CD4-positive, CD25-positive, alpha-beta regulatory T cell (primary cell): ENCODE measurements around the gene BAZ2B. TPM values are rescaled to one million over a fixed set of nuclear protein-coding genes. Genes with fewer than 3 reads are reported as not detected.

Experiments used
- ATAC-seq, 2 donors: fragments of 150-1000 bp; cut with Tn5 transposase; one replicate each; pipeline ENCODE4 v1.10.0; 2021; ENCODE audit warnings: low read depth in 2 of 2, moderate number of reproducible peaks in 2 of 2, moderate library complexity in 1 of 2
- DNase-seq, 3 donors: peaks; one replicate each; pipeline versions ENCODE4 v3.0.0 to v3.0.0-alpha.2; 2012 to 2022; ENCODE audit warnings: mixed read lengths in 1 of 3
- H3K27ac ChIP-seq: one replicate; pipeline ENCODE4 v1.7.0; 2013; ENCODE audit warnings: mild to moderate bottlenecking, low read length; ENCODE audit not compliant: insufficient read depth, poor library complexity, severe bottlenecking
- H3K27me3 ChIP-seq: one replicate; pipeline ENCODE4 v1.7.0; 2013; ENCODE audit warnings: low read length; ENCODE audit not compliant: control insufficient read depth, insufficient read depth
- H3K36me3 ChIP-seq: one replicate; pipeline ENCODE4 v1.7.0; 2013; ENCODE audit warnings: mild to moderate bottlenecking, low read length, moderate library complexity; ENCODE audit not compliant: control insufficient read depth, insufficient read depth
- H3K4me1 ChIP-seq: 2 replicates; pipeline ENCODE4 v1.7.0; 2013; ENCODE audit warnings: mild to moderate bottlenecking, low read length; ENCODE audit not compliant: insufficient read depth, control insufficient read depth, poor library complexity, severe bottlenecking
- H3K4me3 ChIP-seq: one replicate; pipeline ENCODE4 v1.7.0; 2013; ENCODE audit warnings: low read depth, mild to moderate bottlenecking, low read length, moderate library complexity
- H3K9me3 ChIP-seq, 2 experiments: 1 replicate in 1 of 2; 2 replicates in 1 of 2; pipeline ENCODE4 v1.7.0; 2013; ENCODE audit warnings: low read length in 2 of 2, mild to moderate bottlenecking in 1 of 2, moderate library complexity in 1 of 2; ENCODE audit not compliant: control insufficient read depth in 2 of 2
- H3K27ac Mint-ChIP-seq, 3 donors: one replicate each; pipeline ENCODE4 v1.8.0; 2020 to 2022; ENCODE audit warnings: mild to moderate bottlenecking in 3 of 3, mixed read lengths in 3 of 3, moderate library complexity in 2 of 3
- H3K27me3 Mint-ChIP-seq: one replicate; pipeline ENCODE4 v1.8.0; 2022; ENCODE audit warnings: mild to moderate bottlenecking, mixed read lengths
- H3K36me3 Mint-ChIP-seq: one replicate; pipeline ENCODE4 v1.8.0; 2020; ENCODE audit warnings: mixed read lengths
- H3K4me1 Mint-ChIP-seq, 4 donors: one replicate each; pipeline ENCODE4 v1.8.0; 2020 to 2022; ENCODE audit warnings: mixed read lengths in 4 of 4, mild to moderate bottlenecking in 1 of 4
- H3K4me3 Mint-ChIP-seq, 4 donors: one replicate each; pipeline ENCODE4 v1.8.0; 2020 to 2022; ENCODE audit warnings: mild to moderate bottlenecking in 4 of 4, mixed read lengths in 4 of 4, moderate library complexity in 3 of 4
- H3K9me3 Mint-ChIP-seq, 7 donors: one replicate each; pipeline ENCODE4 v1.8.0; 2020 to 2022; ENCODE audit warnings: mixed read lengths in 7 of 7, mild to moderate bottlenecking in 3 of 7, moderate library complexity in 2 of 7
- polyA plus RNA-seq, 4 donors: library from polyadenylated mRNA; unstranded; fragments of 300-500 nt; fragmentation: Illumina TruSeq; gene quantifications; one replicate each; pipeline ENCODE4 v1.2.3, GENCODE V29; 2021
- total RNA-seq: library from RNA; stranded (reverse); gene quantifications from one replicate; pipeline ENCODE4 v1.2.3, GENCODE V29; 2022

Gene BAZ2B
- total and polyA plus RNA-seq, 5 donors from 2014 or later, result 7.8 to 39.6 (median 9.6) TPM

DNA sequence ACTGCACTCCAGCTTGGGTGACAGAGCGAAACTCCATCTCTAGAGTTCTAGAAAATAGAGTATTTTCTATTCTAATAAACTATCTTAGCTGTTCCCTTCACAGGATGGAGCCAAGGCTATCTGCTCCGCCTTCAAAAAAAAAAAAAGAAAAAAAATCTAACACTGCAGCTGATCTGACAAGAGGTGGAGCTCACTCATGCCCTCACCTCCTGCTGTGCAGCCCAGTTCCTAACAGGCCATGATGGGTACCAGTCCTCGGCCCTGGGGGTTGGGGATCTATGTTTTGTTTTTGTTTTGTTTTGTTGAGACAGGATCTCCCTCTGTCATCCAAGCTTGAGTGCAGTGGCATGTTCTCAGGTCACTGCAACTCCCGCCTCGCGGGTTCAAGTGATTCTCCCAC, 332.8 kb downstream of the BAZ2B start:
- Histone ChIP-seq H3K36me3 (no peaks in the 10 kb centered on the region), H3K4me3 (no peak overlapping the region), H3K9me3 (no peaks in the 10 kb centered on the region), H3K27ac (no peak overlapping the region), H3K4me1 (peaks cover 8% of the 10 kb centered on the region), H3K27me3 (no peaks in the 10 kb centered on the region)
- ATAC-seq (no peak), DNase-seq (no peak)
- no peak overlapping the region for H3K27ac Mint-ChIP-seq
- H3K4me3 Mint-ChIP-seq, result peak overlapping the region in 1 of 4 donors; percentile 47
- H3K9me3 Mint-ChIP-seq, result peaks cover 0 to 2% (median 0%) of the 10 kb centered on the region in 7 donors
- peaks cover 4% of the 10 kb centered on the region for H3K27me3 Mint-ChIP-seq
- peaks cover 7% of the 10 kb centered on the region for H3K36me3 Mint-ChIP-seq
- peaks cover 6 to 25% (median 15%) of the 10 kb centered on the region in 4 donors for H3K4me1 Mint-ChIP-seq

DNA sequence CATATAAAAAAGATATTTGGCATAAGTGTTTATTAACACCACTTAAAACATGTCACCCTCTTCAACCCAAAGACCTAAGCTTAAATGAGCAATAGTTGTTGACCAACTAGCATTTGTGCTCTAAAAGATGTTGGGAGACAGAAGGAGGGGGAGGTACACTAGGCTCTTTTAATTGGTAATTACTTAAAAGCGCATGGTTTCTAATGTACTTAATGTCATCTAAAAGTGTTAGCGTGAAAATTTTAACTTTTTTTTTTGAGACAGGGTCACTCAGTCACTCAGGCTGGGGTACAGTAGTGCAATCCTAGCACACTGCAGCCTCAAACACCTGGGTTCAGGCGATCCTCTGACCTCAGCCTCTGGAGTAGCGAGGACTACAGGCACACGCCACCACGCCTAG, 335.3 kb downstream of the BAZ2B start:
- Histone ChIP-seq H3K9me3 (no peaks in the 10 kb centered on the region), H3K27me3 (no peaks in the 10 kb centered on the region), H3K36me3 (no peaks in the 10 kb centered on the region), H3K27ac (no peak overlapping the region), H3K4me1 (peaks cover 4% of the 10 kb centered on the region), H3K4me3 (no peak overlapping the region)
- H3K4me3 Mint-ChIP-seq, result peak overlapping the region in 1 of 4 donors; percentile 35
- ATAC-seq (no peak), DNase-seq (no peak)
- H3K27ac Mint-ChIP-seq, result no peak overlapping the region
- H3K36me3 Mint-ChIP-seq, result peaks cover 7% of the 10 kb centered on the region
- H3K9me3 Mint-ChIP-seq, result peaks cover 0 to 2% (median 0%) of the 10 kb centered on the region in 7 donors
- H3K27me3 Mint-ChIP-seq, result no peaks in the 10 kb centered on the region
- peaks cover 6 to 17% (median 8%) of the 10 kb centered on the region in 4 donors for H3K4me1 Mint-ChIP-seq

DNA sequence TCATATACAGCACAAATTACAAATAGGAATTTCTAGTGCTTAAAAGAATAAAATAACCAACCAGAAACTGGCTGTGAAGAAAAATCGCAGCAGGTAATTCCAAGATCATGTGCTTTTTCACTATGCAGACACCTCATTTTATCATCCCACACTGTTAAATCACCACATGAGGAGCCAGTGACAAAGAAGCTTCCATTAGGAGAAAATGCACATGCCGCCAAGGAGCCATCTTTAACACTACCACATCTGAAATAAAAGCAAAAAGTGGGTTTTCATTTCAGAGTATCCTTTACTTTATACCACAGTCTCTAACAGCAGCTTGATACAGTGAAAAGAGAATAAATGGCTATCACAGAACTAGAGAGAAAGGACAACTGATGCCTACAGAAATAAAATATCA, 336.6 kb downstream of the BAZ2B start:
- DNase-seq (no peak), ATAC-seq (no peak)
- Mint-ChIP-seq H3K4me3 (no peak overlapping the region), H3K9me3 (peaks cover 0 to under 1% (median 0%) of the 10 kb centered on the region in 7 donors), H3K27ac (no peak overlapping the region), H3K27me3 (no peaks in the 10 kb centered on the region), H3K4me1 (peaks cover 0 to 11% (median 3%) of the 10 kb centered on the region in 4 donors), H3K36me3 (peaks cover 11% of the 10 kb centered on the region)
- no peaks in the 10 kb centered on the region for H3K27me3 ChIP-seq
- H3K4me3 ChIP-seq, result no peak overlapping the region
- H3K36me3 ChIP-seq, result no peaks in the 10 kb centered on the region
- no peak overlapping the region for H3K27ac ChIP-seq
- H3K4me1 ChIP-seq, result no peaks in the 10 kb centered on the region
- H3K9me3 ChIP-seq, result no peaks in the 10 kb centered on the region

DNA sequence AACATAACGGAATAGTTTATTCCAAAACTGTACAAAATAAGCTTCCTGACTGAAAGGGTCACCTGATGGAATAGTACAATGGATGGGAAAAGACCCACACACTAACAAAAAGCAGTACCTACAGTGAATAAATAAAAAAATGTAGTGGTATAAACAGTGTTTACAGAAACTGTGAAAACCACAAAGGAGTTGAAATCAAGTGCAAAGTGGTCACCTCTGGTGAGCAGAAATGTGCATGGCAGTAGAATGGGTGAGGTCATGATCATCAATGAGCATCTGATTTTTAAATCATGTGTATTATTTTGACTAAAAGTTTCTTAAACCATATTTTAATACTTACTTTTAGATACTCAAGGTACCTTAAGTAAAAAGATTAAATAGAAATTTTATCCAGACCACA, 341.2 kb downstream of the BAZ2B start:
- DNase-seq (no peak), ATAC-seq (no peak)
- no peaks in the 10 kb centered on the region for H3K4me1 ChIP-seq
- H3K36me3 Mint-ChIP-seq, result peaks cover 22% of the 10 kb centered on the region
- H3K4me3 Mint-ChIP-seq, result no peak overlapping the region
- no peak overlapping the region for H3K27ac ChIP-seq
- no peaks in the 10 kb centered on the region for H3K9me3 ChIP-seq
- H3K36me3 ChIP-seq, result peaks cover 4% of the 10 kb centered on the region
- no peak overlapping the region for H3K4me3 ChIP-seq
- no peaks in the 10 kb centered on the region for H3K27me3 Mint-ChIP-seq
- H3K27me3 ChIP-seq, result no peaks in the 10 kb centered on the region
- no peak overlapping the region for H3K27ac Mint-ChIP-seq
- H3K9me3 Mint-ChIP-seq, result no peaks in the 10 kb centered on the region
- peaks cover 0 to 4% (median 0%) of the 10 kb centered on the region in 4 donors for H3K4me1 Mint-ChIP-seq

DNA sequence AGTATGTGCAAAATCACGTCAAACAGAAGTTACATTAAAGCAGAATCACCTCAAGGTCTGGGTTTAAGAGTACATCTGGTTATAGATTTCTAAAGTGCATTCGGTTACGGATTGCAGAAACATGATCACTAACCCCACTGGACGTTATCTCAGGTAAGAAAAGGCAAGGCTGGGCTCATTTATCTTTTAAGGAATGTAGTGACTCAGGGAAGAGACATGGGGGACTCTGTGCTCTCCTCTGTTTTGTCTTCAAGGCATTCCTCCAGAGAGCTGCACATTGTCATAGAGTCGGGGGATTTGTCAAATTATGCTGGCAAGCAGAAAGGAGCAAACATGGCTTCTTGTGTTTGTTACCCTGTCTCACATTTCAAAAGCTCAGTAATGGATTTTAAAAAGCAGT, 344.2 kb downstream of the BAZ2B start:
- H3K4me1 ChIP-seq, result no peaks in the 10 kb centered on the region
- Mint-ChIP-seq H3K4me1 (peaks cover 0 to 5% (median 2%) of the 10 kb centered on the region in 4 donors), H3K9me3 (peaks cover 0 to 2% (median 0%) of the 10 kb centered on the region in 7 donors), H3K27ac (no peak overlapping the region), H3K36me3 (peaks cover 35% of the 10 kb centered on the region), H3K27me3 (no peaks in the 10 kb centered on the region), H3K4me3 (no peak overlapping the region)
- no peaks in the 10 kb centered on the region for H3K27me3 ChIP-seq
- ATAC-seq (no peak), DNase-seq (no peak)
- peaks cover 4% of the 10 kb centered on the region for H3K36me3 ChIP-seq
- no peaks in the 10 kb centered on the region for H3K9me3 ChIP-seq
- H3K4me3 ChIP-seq, result no peak overlapping the region
- H3K27ac ChIP-seq, result no peak overlapping the region

DNA sequence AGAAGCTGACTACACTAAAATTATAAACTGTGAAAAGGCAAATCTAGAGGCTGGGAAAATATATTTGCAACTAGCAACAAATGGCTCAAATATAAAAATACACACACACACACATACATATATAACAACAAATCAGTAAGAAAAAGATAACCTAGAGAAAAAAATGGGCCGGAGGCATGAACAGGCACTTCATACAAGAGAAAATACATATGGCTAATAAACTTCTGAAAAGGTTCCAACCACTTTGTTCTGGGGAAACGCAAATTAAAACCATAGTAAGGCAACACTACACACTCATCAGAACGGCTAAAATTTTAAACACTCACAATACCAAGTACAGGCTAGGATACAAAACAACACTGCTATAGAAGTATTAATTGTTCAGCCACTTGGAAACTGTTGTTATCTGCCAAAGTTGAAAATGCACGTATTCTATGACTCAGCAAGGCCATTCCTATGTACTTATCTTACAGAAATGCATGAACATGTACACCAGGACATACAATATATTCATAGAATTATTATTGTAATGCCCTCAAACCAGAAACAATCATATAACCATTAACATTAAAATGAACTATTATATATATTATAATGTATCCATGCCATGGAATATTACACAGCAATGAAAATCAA, 345.5 kb downstream of the BAZ2B start:
- peaks cover 35% of the 10 kb centered on the region for H3K36me3 Mint-ChIP-seq
- no peaks in the 10 kb centered on the region for H3K4me1 ChIP-seq
- H3K27me3 Mint-ChIP-seq, result no peaks in the 10 kb centered on the region
- no peak overlapping the region for H3K4me3 Mint-ChIP-seq
- no peak for ATAC-seq
- H3K27ac ChIP-seq, result no peak overlapping the region
- no peak overlapping the region for H3K27ac Mint-ChIP-seq
- no peak overlapping the region for H3K4me3 ChIP-seq
- H3K9me3 ChIP-seq, result no peaks in the 10 kb centered on the region
- H3K27me3 ChIP-seq, result no peaks in the 10 kb centered on the region
- peaks cover 0 to 2% (median 0%) of the 10 kb centered on the region in 7 donors for H3K9me3 Mint-ChIP-seq
- peaks cover 0 to 5% (median 2%) of the 10 kb centered on the region in 4 donors for H3K4me1 Mint-ChIP-seq
- no peak for DNase-seq
- H3K36me3 ChIP-seq, result peaks cover 4% of the 10 kb centered on the region

Other genes with a start within 250 kb of the BAZ2B start
- gene MARCHF7, start 96.0 kb upstream of the BAZ2B start, total RNA-seq, result 88.2 TPM
- 100 to 1,000 TPM; 189 to 253 (median 228) TPM for gene MARCHF7, start 96.0 kb upstream of the BAZ2B start, polyA plus RNA-seq
- 2.4 TPM for gene CD302, start 181.7 kb upstream of the BAZ2B start, total RNA-seq
- gene CD302, start 181.7 kb upstream of the BAZ2B start, polyA plus RNA-seq, result under 1 TPM; 0.11 to 0.61 (median 0.50) TPM